C1 segment of cervical spinal cord (tissue), 14 donors: ENCODE results near the gene ARPC2.
"Not testable (repeated sequence)": the region's sequence is repeated elsewhere in the genome, so short reads cannot be mapped to it uniquely, and the experiment has no call there.

Experiments used
- DNase-seq, 14 donors: peaks; one replicate each; lab custom pipeline; 2025; lab: John Stamatoyannopoulos, UW

The ARPC2 gene

DNA sequence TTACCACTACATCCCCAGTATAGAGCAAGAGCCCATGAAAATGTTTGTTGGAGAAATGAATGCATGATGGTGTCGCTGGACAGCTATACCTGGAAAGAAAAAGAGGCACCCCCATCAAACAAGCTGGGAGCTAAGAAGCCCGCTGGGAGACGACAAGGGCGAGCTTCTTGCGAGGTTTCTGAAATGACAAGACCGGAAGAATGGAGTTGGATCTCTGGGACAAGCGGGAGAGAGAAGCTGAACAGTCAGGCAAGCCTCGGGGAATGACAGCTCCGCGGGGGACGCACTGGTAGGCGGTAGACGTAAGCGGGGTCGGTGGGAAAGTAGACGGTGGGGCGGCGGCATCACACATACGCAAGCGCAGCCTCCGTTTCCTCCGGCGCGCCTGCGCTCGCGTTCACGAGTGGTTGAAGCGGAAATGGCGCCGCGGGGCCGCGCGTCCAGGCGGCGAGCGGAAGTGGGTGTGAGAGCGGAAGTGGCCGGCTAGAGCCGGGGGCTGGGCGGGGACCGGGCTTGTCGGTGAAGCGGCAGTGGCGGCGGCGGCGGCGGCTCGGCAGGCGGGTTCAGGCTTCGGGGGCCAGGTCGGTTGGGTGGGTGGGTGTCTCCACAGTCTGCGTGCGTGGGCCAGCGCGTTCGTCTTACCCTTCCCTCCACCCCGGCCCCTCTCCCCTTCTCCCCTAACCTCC, at the start of gene ARPC2:
TSS of gene ARPC2 (plus strand) at position 516 of the 686 bp plus-strand sequence. CDS start 282 bp downstream, outside the sequence.
- DNase-seq, result peak; percentile 53 to 95 (median 88)

- DNase-seq, result no peak
These were observed 49.0 kb upstream of the ARPC2 start for GRCh38 chr2:218168016-218168415.

GRCh38 chr2:218168635-218169462, 48.1 kb upstream of the ARPC2 start:
- peak in 2 of 14 donors; percentile 5 to 9 for DNase-seq

DNA sequence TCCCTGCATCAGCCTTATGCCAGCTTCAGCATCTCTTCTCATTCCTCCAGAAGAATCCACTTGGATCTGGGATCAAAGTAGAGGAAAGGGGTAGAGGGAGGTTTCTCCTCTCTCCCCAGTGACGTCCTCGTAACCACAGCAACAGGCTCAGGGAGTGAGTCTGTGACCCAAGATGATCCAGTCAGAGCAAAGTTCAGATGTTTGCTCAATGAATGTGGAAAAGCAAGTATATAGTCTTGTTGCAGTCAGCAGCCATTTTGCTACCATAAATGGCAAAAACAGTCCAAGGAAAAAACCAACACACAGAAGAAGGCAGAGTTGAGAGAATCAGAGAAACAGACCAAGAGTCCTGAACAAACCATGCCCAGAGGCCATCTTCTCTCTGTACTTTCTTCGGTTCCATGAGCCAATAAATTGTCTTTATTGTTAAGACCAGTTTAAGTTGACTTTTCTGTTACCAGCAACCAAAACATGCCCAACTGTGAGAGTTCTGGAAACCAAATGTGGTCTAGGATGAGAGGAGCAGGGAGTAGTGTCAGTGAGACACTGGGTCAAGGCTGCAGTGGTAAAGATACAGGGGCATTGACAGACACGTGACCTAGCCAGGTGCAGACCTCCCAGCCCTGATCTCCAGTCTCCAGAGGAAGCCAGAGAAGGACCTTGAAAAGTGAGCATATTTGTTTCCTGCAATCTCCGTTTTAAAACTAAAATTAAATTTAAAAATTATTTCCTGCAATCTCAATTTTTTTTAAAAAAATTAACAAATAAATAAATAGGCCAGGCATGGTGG, 47.0 kb upstream of the ARPC2 start:
- DNase-seq, result no peak

GRCh38 chr2:218171744-218172143, 45.2 kb upstream of the ARPC2 start:
- DNase-seq, result not testable (repeated sequence)

- DNase-seq, result no peak
These were observed 44.1 kb upstream of the ARPC2 start for GRCh38 chr2:218172845-218173244.

DNA sequence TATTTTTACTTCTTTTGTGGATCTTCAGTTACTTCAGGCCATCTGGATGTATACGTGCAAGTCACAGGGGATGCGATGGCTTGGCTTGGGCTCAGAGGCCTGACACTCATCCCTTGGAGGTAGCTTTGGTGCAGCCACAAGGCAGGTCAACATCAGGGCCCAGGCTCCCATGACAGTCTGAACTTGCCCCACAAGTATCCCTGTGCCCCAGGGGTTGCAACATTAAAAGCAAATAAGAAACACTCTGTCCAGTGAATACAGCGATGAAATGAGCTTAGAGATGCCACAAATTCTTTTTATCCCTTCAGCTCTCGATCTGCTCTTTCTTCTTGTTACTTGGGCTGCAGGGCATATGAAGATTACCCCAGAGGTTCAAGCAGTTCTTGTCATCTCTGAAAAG, 37.2 kb upstream of the ARPC2 start:
- DNase-seq, result no peak

- no peak for DNase-seq
These were observed 36.4 kb upstream of the ARPC2 start for GRCh38 chr2:218180467-218181114.

DNA sequence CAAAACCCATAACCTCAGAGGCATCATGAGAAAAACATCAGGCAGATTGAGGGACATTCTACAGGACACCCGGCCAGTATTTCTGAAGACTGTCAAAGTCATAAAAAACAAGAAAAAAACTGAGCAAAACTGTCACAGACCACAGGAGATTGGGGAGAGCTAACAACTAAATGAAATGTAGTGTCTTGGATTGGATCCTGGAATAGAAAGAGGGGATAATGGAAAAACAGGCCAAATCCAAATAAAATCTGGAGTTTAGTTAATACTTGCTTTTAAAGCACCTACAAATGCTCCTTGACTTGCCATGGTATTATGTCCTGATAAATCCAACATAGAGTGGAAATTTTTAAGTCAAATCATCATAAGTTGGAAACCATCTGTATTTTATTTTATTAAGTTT, 32.7 kb upstream of the ARPC2 start:
- DNase-seq, result no peak

DNA sequence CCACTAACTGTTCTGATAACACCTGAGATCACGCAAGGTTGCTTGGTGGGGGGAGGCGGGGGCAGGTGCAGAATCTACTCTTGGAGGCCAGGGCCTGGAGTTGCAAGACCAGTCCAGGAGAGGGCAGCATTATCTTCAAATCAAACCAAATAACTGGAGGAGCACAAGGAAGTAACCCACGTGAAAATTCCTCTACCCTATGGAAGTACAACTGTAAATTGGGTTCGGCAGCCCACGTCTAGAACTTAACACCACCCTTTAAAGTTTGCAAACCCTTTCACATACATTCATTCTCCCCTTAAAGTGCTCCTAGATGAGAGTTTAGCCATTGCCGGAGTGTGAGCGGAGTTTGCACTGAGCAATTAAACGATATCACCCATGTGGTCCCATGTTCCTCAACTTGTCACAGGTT, 30.6 kb upstream of the ARPC2 start:
- DNase-seq, result peak in 6 of 14 donors; percentile 8 to 27 (median 13)

GRCh38 chr2:218186876-218187275, 30.1 kb upstream of the ARPC2 start:
- DNase-seq, result no peak

- no peak for DNase-seq
These were observed 29.5 kb upstream of the ARPC2 start for GRCh38 chr2:218187296-218188015.

GRCh38 chr2:218188528-218188927, 28.5 kb upstream of the ARPC2 start:
- no peak for DNase-seq

- DNase-seq, result no peak
These were observed 24.0 kb upstream of the ARPC2 start for GRCh38 chr2:218192902-218193430.

GRCh38 chr2:218193701-218194100, 23.3 kb upstream of the ARPC2 start:
- no peak for DNase-seq

DNA sequence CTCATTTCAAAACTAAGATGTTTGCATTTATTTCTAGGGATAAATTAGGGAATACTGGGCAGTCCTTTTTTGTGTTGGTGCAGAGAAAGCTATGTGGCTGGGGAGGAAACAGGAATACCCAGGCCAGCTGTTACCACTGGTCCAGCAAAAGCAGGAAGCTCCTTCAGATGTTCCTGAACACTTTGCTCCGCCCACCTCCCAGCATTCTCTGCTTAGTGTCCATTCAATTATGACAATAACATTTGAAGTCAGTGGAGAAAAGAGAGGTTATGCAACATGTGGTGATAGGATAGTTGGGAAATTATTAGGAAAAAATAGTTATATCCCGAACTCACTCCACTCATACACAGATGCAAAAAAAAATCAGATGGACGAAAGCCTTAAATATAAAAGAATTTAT, 22.1 kb upstream of the ARPC2 start:
- DNase-seq, result no peak

DNA sequence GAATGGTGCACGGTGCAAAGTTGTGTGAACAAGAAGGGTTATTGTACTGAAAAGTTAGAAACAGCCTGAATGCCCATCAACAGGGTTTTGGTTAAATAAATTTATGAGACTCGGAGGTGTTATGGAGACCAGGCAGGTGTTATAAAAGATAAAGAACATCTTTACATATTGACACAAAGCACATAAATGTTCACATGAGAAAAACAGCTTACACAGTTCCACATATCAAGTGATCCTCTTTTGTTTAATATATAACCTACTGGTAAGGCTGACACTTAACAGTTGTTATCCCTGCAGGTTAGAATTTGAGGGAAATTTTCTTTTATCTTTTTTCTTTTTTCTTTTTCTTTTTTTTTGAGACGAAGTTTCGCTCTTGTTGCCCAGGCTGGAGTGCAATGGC, 20.0 kb upstream of the ARPC2 start:
- DNase-seq, result no peak

- DNase-seq, result no peak
These were observed 14.7 kb upstream of the ARPC2 start for GRCh38 chr2:218202266-218202665.

- no peak for DNase-seq
These were observed 7.9 kb upstream of the ARPC2 start for GRCh38 chr2:218209078-218209477.

- DNase-seq, result no peak
These were observed 2.9 kb upstream of the ARPC2 start for GRCh38 chr2:218214116-218214515.

- peak in 2 of 14 donors; percentile 36 to 55 for DNase-seq
These were observed 684 bp upstream of the ARPC2 start for GRCh38 chr2:218216336-218216673.
